Neural cell (in vitro differentiated cells): ENCODE measurements around the gene PEAK1. TPM values are rescaled to one million over a fixed set of nuclear protein-coding genes. Genes with fewer than 3 reads are reported as not detected.

Experiments
- H2AFZ ChIP-seq: fragments of 200-600, 300-800 bp; sonication (generic), shearing (Covaris generic); 2 replicates; pipeline ENCODE4 v1.6.0; 2014; ENCODE audit warnings: low read depth, mild to moderate bottlenecking, antibody characterized with exemption, low read length, moderate library complexity
- H3F3A ChIP-seq: fragments of 200-600 bp; shearing (Covaris generic); 2 replicates; pipeline ENCODE4 v1.6.1; 2016; ENCODE audit warnings: mild to moderate bottlenecking, moderate library complexity, mixed read lengths, antibody characterized with exemption, low read length; ENCODE audit not compliant: insufficient read depth, poor library complexity, severe bottlenecking
- H3K27ac ChIP-seq: fragments of 200-600, 300-800 bp; sonication (generic), shearing (Covaris generic); 2 replicates; pipeline ENCODE4 v1.5.1; 2014; ENCODE audit warnings: mild to moderate bottlenecking, low read length, moderate library complexity
- H3K27me3 ChIP-seq: fragments of 300-800, 200-600 bp; sonication (generic), shearing (Covaris generic); 2 replicates; pipeline ENCODE4 v1.6.0; 2014; ENCODE audit warnings: mild to moderate bottlenecking, low read depth, low read length, moderate library complexity; ENCODE audit not compliant: insufficient read depth
- H3K36me3 ChIP-seq: fragments of 300-800, 200-600 bp; sonication (generic), shearing (Covaris generic); 2 replicates; pipeline ENCODE4 v1.5.1; 2014; ENCODE audit warnings: mild to moderate bottlenecking, antibody characterized with exemption, low read length, moderate library complexity; ENCODE audit not compliant: insufficient read depth
- H3K4me2 ChIP-seq: fragments of 300-800, 200-600 bp; sonication (generic), shearing (Covaris generic); 2 replicates; pipeline ENCODE4 v1.6.0; 2014; ENCODE audit warnings: mild to moderate bottlenecking, low read length
- H3K4me3 ChIP-seq: fragments of 300-800, 200-600 bp; sonication (generic), shearing (Covaris generic); 2 replicates; pipeline ENCODE4 v1.5.1; 2014; ENCODE audit warnings: mild to moderate bottlenecking, low read length, moderate library complexity
- H3K79me2 ChIP-seq: fragments of 200-600 bp; shearing (Covaris generic); replicated peaks from 2 replicates; pipeline ENCODE4 v1.6.0; 2014; ENCODE audit warnings: mild to moderate bottlenecking, low read length, moderate library complexity; ENCODE audit not compliant: insufficient read depth
- H3K9ac ChIP-seq: fragments of 300-800, 200-600 bp; sonication (generic), shearing (Covaris generic); 2 replicates; pipeline ENCODE4 v1.6.1; 2016; ENCODE audit warnings: mild to moderate bottlenecking, low read length, mixed read lengths
- H3K9me2 ChIP-seq: fragments of 200-600 bp; shearing (Covaris generic); 2 replicates; pipeline ENCODE4 v1.6.1; 2016; ENCODE audit warnings: mild to moderate bottlenecking, low read length, mixed read lengths; ENCODE audit not compliant: insufficient read depth
- H3K9me3 ChIP-seq: fragments of 200-600, 300-800 bp; sonication (generic), shearing (Covaris generic); 2 replicates; pipeline ENCODE4 v1.6.1; 2016; ENCODE audit warnings: mild to moderate bottlenecking, mixed run types, low read length, moderate library complexity, mixed read lengths
- H4K20me1 ChIP-seq: fragments of 200-600 bp; shearing (Covaris generic); 2 replicates; pipeline ENCODE4 v1.6.1; 2016; ENCODE audit warnings: mild to moderate bottlenecking, mixed run types; ENCODE audit not compliant: insufficient read depth
- EP300 ChIP-seq: fragments of 450-650 bp; conservative IDR thresholded peaks from 2 replicates; pipeline ENCODE4 v1.6.1; 2014; ENCODE audit warnings: antibody characterized with exemption, mild to moderate bottlenecking, moderate library complexity; ENCODE audit not compliant: poor library complexity, severe bottlenecking
- EZH2 ChIP-seq: fragments of 200-600, 300-800 bp; shearing (Covaris generic), sonication (generic); IDR thresholded peaks from 2 replicates; pipeline ENCODE4 v1.6.1; 2014; ENCODE audit warnings: antibody characterized with exemption, low read length, borderline replicate concordance, mild to moderate bottlenecking; ENCODE audit not compliant: insufficient read depth, poor library complexity, severe bottlenecking
- MXI1 ChIP-seq: fragments of 450-650 bp; conservative IDR thresholded peaks from 2 replicates; pipeline ENCODE4 v1.6.1; 2014; ENCODE audit warnings: antibody characterized with exemption, mild to moderate bottlenecking; ENCODE audit not compliant: poor library complexity, severe bottlenecking
- POLR2AphosphoS5 ChIP-seq: IDR thresholded peaks from 2 replicates; pipeline ENCODE4 v1.6.1; 2012
- RAD21 ChIP-seq: fragments of 450-650 bp; conservative IDR thresholded peaks from 2 replicates; pipeline ENCODE4 v1.6.1; 2014; ENCODE audit warnings: antibody characterized with exemption, mild to moderate bottlenecking, moderate library complexity
- SMC3 ChIP-seq: fragments of 450-650 bp; conservative IDR thresholded peaks from 2 replicates; pipeline ENCODE4 v1.6.1; 2014; ENCODE audit warnings: antibody characterized with exemption, mild to moderate bottlenecking, moderate library complexity; ENCODE audit not compliant: poor library complexity
- TAF1 ChIP-seq: IDR thresholded peaks from 2 replicates; pipeline ENCODE4 v1.6.1; 2012; ENCODE audit warnings: low read depth
- polyA plus RNA-seq: library from polyadenylated mRNA; depleted of rRNA; stranded (reverse); fragments of >200 nt; gene quantifications from 2 replicates; pipeline ENCODE4 v1.2.3, GENCODE V29; 2014
- TF ChIP-seq, protein P1 (sequence below): IDR thresholded peaks from 2 replicates; pipeline ENCODE4 v1.6.1; 2012; ENCODE audit warnings: borderline replicate concordance
- TF ChIP-seq, protein P2 (sequence below): fragments of 450-650 bp; IDR thresholded peaks from 2 replicates; pipeline ENCODE4 v1.5.1; 2014; ENCODE audit warnings: antibody characterized with exemption, mild to moderate bottlenecking, moderate library complexity; ENCODE audit not compliant: poor library complexity, severe bottlenecking

PEAK1 gene
- polyA plus RNA-seq, 1 donor from 2014 or later = 5.8 TPM

DNA sequence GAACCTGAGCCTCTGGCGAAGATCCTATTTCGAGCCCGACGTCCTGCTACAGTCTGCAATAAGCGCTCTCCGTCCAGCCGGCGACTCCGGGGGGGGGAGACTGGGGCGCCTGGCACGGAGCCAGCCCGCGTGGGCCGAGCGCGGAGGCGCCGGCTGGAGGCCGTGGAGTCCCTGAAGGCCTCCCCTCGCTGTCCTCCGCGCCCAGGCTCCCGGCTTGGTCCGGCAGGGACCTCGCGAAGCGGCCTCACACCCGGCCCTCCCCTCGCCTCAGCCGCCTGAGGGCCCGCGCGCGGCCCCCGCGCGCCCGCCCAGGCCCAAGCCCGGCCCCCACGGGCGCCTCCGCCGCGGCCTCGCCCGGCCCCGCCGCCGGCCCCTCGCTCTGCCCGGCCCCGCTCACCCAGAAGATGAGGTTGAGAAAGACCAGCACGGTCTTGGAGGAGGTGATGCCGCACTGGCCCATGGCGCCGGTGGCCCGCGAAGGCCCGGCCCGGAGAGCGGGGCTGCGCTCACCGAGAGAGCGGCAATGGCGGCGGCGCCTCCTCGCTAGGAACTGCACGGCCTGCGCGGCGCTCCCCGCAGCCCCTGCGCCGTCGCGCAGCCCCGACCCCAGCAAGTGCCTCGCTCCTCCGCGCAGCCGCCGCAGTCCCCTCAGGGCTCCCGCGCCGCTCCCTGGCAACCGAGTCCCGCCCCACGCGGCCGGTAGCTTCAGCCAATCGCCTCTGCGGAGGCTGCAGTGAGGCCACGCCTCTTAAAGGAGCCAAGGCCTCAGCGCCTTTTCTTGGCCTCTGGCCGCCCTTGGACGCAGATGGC lies 349.2 kb downstream of the PEAK1 start, which contains the start of gene TSPAN3:
TSPAN3 (minus strand) TSS at position 615 of the 810 bp plus-strand sequence; CDS start at position 460, 155 bp downstream.
- Histone ChIP-seq H3F3A (no peaks in the 10 kb centered on the region), H3K9me3 (no peaks in the 10 kb centered on the region), H2AFZ (peak within 1 kb of the TSS; percentile 61), H3K79me2 (peaks cover 46% of the 10 kb centered on the region), H3K4me3 (peak within 1 kb of the TSS; percentile 93), H4K20me1 (peaks cover 2% of the 10 kb centered on the region), H3K27ac (peak within 1 kb of the TSS; percentile 84), H3K4me2 (peak within 1 kb of the TSS; percentile 65), H3K9me2 (no peaks in the 10 kb centered on the region), H3K27me3 (no peaks in the 10 kb centered on the region), H3K9ac (peak within 1 kb of the TSS; percentile 89), H3K36me3 (no peaks in the 10 kb centered on the region)
- TF ChIP-seq TAF1 = peak; percentile 82
- TF ChIP-seq SMC3 = no peak
- peak; percentile 47 for TF ChIP-seq EP300
- TF ChIP-seq MXI1 = peak; percentile 75
- TF ChIP-seq POLR2AphosphoS5 = peak; percentile 97
- TF ChIP-seq, protein P1, sequence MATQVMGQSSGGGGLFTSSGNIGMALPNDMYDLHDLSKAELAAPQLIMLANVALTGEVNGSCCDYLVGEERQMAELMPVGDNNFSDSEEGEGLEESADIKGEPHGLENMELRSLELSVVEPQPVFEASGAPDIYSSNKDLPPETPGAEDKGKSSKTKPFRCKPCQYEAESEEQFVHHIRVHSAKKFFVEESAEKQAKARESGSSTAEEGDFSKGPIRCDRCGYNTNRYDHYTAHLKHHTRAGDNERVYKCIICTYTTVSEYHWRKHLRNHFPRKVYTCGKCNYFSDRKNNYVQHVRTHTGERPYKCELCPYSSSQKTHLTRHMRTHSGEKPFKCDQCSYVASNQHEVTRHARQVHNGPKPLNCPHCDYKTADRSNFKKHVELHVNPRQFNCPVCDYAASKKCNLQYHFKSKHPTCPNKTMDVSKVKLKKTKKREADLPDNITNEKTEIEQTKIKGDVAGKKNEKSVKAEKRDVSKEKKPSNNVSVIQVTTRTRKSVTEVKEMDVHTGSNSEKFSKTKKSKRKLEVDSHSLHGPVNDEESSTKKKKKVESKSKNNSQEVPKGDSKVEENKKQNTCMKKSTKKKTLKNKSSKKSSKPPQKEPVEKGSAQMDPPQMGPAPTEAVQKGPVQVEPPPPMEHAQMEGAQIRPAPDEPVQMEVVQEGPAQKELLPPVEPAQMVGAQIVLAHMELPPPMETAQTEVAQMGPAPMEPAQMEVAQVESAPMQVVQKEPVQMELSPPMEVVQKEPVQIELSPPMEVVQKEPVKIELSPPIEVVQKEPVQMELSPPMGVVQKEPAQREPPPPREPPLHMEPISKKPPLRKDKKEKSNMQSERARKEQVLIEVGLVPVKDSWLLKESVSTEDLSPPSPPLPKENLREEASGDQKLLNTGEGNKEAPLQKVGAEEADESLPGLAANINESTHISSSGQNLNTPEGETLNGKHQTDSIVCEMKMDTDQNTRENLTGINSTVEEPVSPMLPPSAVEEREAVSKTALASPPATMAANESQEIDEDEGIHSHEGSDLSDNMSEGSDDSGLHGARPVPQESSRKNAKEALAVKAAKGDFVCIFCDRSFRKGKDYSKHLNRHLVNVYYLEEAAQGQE = peak; percentile 43
- TF ChIP-seq RAD21 = peak; percentile 30
- TF ChIP-seq, protein P2, sequence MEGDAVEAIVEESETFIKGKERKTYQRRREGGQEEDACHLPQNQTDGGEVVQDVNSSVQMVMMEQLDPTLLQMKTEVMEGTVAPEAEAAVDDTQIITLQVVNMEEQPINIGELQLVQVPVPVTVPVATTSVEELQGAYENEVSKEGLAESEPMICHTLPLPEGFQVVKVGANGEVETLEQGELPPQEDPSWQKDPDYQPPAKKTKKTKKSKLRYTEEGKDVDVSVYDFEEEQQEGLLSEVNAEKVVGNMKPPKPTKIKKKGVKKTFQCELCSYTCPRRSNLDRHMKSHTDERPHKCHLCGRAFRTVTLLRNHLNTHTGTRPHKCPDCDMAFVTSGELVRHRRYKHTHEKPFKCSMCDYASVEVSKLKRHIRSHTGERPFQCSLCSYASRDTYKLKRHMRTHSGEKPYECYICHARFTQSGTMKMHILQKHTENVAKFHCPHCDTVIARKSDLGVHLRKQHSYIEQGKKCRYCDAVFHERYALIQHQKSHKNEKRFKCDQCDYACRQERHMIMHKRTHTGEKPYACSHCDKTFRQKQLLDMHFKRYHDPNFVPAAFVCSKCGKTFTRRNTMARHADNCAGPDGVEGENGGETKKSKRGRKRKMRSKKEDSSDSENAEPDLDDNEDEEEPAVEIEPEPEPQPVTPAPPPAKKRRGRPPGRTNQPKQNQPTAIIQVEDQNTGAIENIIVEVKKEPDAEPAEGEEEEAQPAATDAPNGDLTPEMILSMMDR = peak; percentile 14
- no peak for TF ChIP-seq EZH2

DNA sequence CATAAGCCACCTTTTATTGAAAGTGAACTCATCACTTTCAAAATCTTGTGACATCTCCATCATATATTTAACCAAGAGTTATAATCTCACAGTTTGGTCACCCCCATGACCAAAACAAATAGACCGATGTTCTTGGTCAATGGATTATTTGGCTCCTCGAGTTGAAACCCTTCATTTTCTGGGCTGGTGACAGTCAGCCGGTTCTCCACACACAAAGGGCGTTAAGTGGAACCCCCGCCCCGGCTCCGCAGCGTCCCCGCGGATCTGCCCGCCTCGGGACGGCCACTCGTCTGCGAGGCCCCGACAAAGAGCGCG lies 349.8 kb downstream of the PEAK1 start:
- Histone ChIP-seq H3K9ac (peak overlapping the region; percentile 89), H3K9me2 (no peaks in the 10 kb centered on the region), H3K36me3 (no peaks in the 10 kb centered on the region), H3K27me3 (no peaks in the 10 kb centered on the region), H3K27ac (peak overlapping the region; percentile 84), H3K9me3 (no peaks in the 10 kb centered on the region), H3F3A (no peaks in the 10 kb centered on the region), H4K20me1 (peaks cover 3% of the 10 kb centered on the region), H3K4me2 (peak overlapping the region; percentile 65), H3K4me3 (peak overlapping the region; percentile 93), H2AFZ (peak overlapping the region; percentile 21), H3K79me2 (peaks cover 52% of the 10 kb centered on the region)
- TF ChIP-seq SMC3 = no peak
- no peak for TF ChIP-seq TAF1
- no peak for TF ChIP-seq EP300
- TF ChIP-seq RAD21 = no peak
- TF ChIP-seq MXI1 = no peak
- TF ChIP-seq, protein P2 = no peak
- TF ChIP-seq POLR2AphosphoS5 = no peak
- TF ChIP-seq, protein P1 = no peak
- TF ChIP-seq EZH2 = no peak
